Measurements from ENCODE around the gene MYO1H.

Gene MYO1H

DNA sequence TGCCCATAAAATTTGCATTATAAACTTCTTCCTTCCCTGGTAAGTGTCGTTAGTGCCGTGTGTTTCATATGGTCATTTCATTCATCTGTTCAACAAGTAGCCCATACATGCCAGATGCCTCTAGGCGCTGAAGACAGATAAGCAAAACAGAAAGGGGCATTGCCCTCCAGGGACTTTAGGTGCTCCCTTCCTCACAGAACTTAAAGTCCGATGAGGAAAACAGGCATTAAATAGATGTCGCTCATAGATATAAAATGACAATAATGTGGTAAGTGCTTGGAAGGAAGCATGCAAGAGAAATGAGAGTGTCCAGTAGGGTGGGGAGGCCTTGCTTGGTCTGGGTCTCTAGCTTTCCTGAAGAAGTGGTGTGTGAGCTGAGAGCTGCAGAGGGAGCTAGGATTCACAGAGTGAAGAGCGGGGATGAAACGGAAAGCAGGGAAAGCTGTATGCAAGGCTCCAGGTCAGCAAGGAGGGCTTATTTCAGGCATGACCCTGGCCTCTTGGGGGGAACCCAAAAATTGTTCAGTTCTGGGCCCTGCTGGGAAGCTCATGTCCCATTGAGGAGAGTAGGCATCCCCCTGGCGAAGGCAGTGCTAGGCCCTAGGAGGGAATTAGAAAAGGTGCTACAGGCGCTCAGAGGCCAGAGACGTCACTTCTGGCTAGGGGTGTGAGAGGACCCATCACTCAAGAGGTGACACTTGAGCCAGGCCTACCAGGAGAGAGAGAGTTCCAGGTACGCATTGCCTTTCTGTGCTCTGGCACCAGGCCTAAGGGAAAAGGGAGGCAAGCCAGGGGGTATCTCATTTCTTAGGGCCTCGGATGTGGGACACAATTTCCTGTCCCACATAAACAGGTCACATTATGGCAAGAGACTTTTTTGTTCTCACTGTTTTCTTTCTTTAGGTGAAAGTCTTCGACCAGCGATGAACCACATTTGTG, 141.6 kb downstream of the MYO1H start:
- in situ Hi-C loops (cut with MboI; ENCODE audit: low sequenced_read_pairs) = no loop called here

DNA sequence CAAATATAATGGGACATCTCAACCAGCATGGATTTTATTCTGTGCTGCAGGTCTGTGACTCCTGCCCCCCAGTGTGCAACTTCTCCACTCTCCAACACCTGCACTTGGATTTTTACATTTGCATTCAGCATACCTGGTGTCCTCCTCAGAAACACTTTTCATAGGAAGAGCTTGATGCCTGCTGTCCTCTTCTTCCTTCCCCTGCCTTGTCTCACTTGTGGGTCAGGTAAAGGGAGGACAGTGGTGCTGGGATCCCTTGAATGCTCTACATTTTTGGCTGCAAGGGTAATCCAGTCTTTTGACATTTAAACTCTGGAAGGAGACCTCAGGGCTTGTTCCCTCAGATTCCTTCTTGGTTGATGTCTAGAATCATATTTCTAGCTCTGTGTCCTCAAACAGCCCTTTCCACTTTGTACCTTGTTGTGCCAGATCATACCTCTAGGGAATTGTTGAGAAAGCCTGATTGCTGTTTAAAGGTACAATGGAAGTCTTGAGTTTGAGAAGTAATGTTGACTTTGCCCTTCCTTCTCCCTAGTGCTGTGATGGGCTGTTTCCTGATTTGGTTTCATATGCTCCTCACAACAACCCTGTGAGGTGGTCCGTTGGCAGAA, 142.4 kb downstream of the MYO1H start:
- in situ Hi-C loops (cut with MboI; ENCODE audit: low sequenced_read_pairs) = no loop called here

DNA sequence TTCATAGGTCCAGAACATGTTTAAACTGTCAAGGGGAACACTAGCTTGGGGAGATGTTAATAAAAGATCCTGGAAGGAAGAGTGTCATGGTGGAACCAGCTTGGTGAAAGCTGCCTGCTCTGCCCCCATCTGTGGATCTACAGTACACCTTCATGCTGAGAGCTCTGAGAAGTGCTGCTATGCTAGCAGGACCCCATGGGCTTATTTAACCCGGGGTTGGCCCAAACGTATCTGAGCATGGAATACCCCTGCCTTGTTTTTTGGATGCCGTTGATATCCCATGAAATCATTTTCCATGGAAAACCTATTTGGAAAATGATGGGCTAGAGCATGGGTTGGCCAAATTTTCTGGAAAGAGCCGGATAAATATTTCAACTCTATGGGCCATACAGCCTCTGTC, 144.0 kb downstream of the MYO1H start:
- in situ Hi-C loops (cut with MboI; ENCODE audit: low sequenced_read_pairs) = no loop called here

DNA sequence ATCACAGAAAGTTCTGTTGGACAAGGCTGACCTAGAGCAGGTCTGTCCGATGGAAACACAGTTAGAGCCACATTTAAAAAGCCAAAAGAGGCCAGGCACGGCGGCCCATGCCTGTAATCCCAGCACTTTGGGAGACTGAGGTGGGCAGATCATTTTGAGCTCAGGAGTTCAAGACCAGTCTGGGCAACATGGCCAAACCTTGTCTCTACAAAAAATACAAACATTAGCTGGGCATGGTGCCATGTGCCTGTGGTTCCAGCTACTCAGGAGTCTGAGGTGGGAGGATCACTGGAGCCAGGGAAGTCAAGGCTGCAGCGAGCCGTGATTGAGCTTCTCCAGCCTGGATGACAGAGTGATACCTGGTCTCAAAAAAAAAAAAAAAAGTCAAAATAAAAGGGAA, 144.7 kb downstream of the MYO1H start:
- in situ Hi-C loops (cut with MboI; ENCODE audit: low sequenced_read_pairs) = no loop called here

DNA sequence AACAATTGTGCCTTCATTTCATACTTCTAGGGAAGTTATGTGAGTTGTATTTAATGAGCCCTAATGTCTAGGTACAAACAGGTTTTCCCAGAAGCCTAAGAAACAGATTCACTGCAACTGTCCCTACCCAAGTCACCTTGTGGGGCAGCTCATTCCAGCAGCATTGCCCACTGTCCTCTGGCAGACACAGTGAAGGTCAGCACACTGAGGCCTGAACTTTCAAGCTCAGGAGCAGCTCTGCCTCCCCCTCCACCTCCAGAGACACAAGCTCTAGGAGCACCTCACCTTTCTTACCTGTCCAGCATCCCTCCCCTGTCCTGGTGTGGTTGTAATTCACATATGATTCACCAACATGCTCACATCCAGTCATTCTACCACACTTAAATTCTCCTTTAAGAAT, 145.4 kb downstream of the MYO1H start:
- in situ Hi-C loops (cut with MboI; ENCODE audit: low sequenced_read_pairs) = no loop called here

DNA sequence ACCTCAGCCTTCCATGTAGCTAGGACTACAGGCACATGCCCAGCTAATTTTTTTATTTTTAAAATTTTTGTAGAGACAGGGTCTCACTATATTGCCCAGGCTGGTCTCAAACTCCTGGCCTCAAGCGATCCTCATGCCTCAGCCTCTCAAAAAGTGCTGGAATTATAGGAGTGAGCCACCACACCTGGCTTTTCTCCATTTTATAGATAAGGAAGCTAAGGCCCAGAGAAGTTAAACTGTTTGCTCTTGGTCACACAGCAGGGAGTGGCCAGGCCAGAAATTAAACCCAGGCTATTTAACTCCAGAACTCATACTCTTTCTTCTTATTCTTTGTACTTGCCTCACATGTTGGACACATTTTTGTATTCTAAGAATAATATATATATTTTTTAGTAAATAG, 146.2 kb downstream of the MYO1H start:
- in situ Hi-C loops (cut with MboI; ENCODE audit: low sequenced_read_pairs) = no loop called here

DNA sequence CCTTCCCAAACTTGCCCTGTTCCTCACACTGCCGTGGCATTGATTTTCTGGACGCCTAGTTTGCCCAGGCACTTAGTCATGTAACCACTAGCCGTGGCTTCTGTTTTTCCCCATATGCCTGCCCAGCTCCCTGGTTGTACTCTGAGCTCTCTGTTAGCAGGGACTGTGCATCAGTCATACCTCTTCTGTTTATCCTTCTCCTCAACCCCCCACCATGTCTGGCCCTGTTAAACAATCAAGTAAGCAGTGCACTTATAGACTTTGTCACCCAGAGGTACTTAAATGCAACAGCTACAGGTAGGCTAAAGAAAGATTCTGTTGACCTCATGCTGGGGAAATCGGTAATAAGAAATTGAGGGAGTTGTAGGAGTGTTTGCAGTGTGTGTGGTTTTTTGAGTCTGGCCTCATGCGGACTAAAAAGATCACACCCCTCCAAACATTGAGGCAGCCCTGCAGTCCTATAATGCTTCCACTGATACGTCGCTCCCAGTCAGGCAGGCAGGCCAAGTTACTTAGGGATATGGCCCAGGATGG, 146.7 kb downstream of the MYO1H start:
- in situ Hi-C loops (cut with MboI; ENCODE audit: low sequenced_read_pairs) = no loop called here

DNA sequence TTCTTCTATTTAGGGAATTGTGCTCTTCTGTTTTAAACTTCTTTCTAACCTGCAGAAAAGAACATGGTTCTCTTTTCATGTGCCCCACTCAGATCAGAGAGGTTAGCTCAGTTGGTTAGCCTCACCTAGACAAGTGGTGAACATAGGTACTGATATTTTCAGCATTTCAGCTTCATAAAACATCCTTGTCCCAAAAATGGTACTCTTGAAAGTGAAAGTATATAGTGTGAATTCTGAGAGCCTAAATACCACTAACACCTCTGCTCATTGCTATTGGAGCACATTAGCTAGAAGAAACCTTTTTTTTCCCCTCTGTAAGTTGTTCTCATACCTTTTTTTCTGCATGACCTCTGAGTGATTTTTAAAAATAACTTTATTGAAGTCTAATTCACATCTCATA, 147.3 kb downstream of the MYO1H start:
- in situ Hi-C loops (cut with MboI; ENCODE audit: low sequenced_read_pairs) = no loop called here

DNA sequence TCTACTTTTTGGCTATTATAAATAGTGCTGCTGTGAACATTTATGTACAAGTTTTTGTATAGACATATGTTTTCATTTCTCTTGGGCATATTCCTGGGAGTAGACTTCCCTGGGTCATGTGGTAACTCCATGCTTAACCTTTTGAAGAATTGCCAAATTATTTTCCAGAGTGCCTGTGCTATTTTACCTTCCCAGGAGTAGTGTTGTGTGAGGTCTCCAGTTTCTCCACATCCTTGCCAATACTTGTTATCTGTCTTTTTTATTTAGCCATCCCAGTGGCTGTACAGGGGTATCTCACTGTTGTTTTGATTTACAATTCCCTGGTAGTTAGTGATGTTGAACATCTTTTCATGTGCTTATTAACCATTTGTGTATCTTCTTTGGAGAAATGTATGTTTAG, 148.6 kb downstream of the MYO1H start:
- in situ Hi-C loops (cut with MboI; ENCODE audit: low sequenced_read_pairs) = no loop called here

DNA sequence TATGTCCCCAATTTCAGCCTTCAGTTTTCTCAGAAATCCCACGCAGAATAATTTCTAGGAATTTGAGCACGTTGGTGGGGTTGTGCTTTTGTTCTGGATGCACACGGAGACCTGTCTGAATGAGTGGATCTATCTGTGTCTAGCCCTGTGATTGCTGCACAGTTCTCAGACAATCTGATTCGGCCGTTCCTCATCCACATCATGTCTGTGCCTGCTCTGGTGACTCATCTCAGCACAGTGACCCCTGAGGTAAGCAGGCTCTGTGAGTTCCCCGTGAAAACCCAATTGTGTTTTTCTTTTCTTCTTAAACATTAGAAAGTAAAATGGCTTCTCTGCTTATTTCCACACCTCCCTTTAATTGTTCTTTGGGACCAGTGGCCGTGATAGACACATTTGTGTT, 150.0 kb downstream of the MYO1H start:
- in situ Hi-C loops (cut with MboI; ENCODE audit: low sequenced_read_pairs) = no loop called here
